ENCODE results near the gene SLC25A10.
A peak's percentile ranks its signal among the peaks of the same experiment; 100 is the strongest.

The SLC25A10 gene

GRCh38 chr17:81706232-81706611, 5.9 kb upstream of the SLC25A10 start:
- DNase-seq (ENCODE audit: low read depth) = no peak

- DNase-seq (ENCODE audit: low read depth) = no peak
These were observed 5.1 kb upstream of the SLC25A10 start for GRCh38 chr17:81706757-81707624.

GRCh38 chr17:81707725-81708646, 4.1 kb upstream of the SLC25A10 start:
- DNase-seq (ENCODE audit: low read depth) = no peak

- DNase-seq (ENCODE audit: low read depth) = no peak
These were observed 3.3 kb upstream of the SLC25A10 start for GRCh38 chr17:81708739-81709185.

- peak; percentile 53 for DNase-seq (ENCODE audit: low read depth)
These were observed 1.4 kb upstream of the SLC25A10 start for GRCh38 chr17:81710514-81711308.

GRCh38 chr17:81712468-81713003, 452 bp downstream of the SLC25A10 start:
- peak; percentile 32 for DNase-seq (ENCODE audit: low read depth)

GRCh38 chr17:81713004-81713555, 996 bp downstream of the SLC25A10 start:
- DNase-seq (ENCODE audit: low read depth) = no peak

- no peak for DNase-seq (ENCODE audit: low read depth)
These were observed 1.7 kb downstream of the SLC25A10 start for GRCh38 chr17:81713556-81714411.

GRCh38 chr17:81714412-81715106, 2.5 kb downstream of the SLC25A10 start:
- DNase-seq (ENCODE audit: low read depth) = no peak

- no peak for DNase-seq (ENCODE audit: low read depth)
These were observed 3.2 kb downstream of the SLC25A10 start for GRCh38 chr17:81715107-81715871.

GRCh38 chr17:81715872-81716673, 4.0 kb downstream of the SLC25A10 start:
- DNase-seq (ENCODE audit: low read depth) = no peak

GRCh38 chr17:81716674-81716996, 4.6 kb downstream of the SLC25A10 start:
- DNase-seq (ENCODE audit: low read depth) = no peak

GRCh38 chr17:81717049-81717765, 5.1 kb downstream of the SLC25A10 start:
- DNase-seq (ENCODE audit: low read depth) = no peak

- DNase-seq (ENCODE audit: low read depth) = no peak
These were observed 5.6 kb downstream of the SLC25A10 start for GRCh38 chr17:81717766-81718089.

GRCh38 chr17:81719410-81720266, 7.6 kb downstream of the SLC25A10 start:
- DNase-seq (ENCODE audit: low read depth) = no peak

GRCh38 chr17:81720267-81721071, 8.4 kb downstream of the SLC25A10 start:
- DNase-seq (ENCODE audit: low read depth) = no peak
